ENCODE measurements around the gene THEMIS.

Gene THEMIS

GRCh38 chr6:127868338-127868737 is 32.5 kb downstream of the THEMIS start:
- TF ChIP-seq EP300 (IDR thresholded peaks at IDR 0.05; ENCODE audit: borderline replicate concordance) = no peak

- TF ChIP-seq NFIC (IDR thresholded peaks at IDR 0.05) (no peak), TAF1 (IDR thresholded peaks at IDR 0.05; ENCODE audit: low read depth) (no peak), ZBTB7A (IDR thresholded peaks at IDR 0.05; ENCODE audit: low read depth) (no peak), CREB1 (IDR thresholded peaks at IDR 0.05; ENCODE audit: low read depth) (no peak), TEAD4 (IDR thresholded peaks at IDR 0.05) (no peak)
Measured at GRCh38 chr6:127866766-127867165, 34.1 kb downstream of the THEMIS start.

GRCh38 chr6:127865108-127865507 is 35.8 kb downstream of the THEMIS start:
- TF ChIP-seq NFIC (IDR thresholded peaks at IDR 0.05) = no peak
- TF ChIP-seq MAX (IDR thresholded peaks at IDR 0.05) = no peak
- TF ChIP-seq CREB1 (IDR thresholded peaks at IDR 0.05; ENCODE audit: low read depth) = no peak
- TF ChIP-seq TAF1 (IDR thresholded peaks at IDR 0.05; ENCODE audit: low read depth) = no peak
- no peak for TF ChIP-seq REST (IDR thresholded peaks at IDR 0.05; ENCODE audit: low read depth)
- TF ChIP-seq CEBPB (IDR thresholded peaks at IDR 0.05) = no peak
- TF ChIP-seq TCF12 (IDR thresholded peaks at IDR 0.05; ENCODE audit: low read depth) = no peak
- TF ChIP-seq EP300 (IDR thresholded peaks at IDR 0.05; ENCODE audit: borderline replicate concordance) = no peak
- TF ChIP-seq, protein P1, sequence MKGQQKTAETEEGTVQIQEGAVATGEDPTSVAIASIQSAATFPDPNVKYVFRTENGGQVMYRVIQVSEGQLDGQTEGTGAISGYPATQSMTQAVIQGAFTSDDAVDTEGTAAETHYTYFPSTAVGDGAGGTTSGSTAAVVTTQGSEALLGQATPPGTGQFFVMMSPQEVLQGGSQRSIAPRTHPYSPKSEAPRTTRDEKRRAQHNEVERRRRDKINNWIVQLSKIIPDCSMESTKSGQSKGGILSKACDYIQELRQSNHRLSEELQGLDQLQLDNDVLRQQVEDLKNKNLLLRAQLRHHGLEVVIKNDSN (IDR thresholded peaks at IDR 0.05) = no peak
- no peak for TF ChIP-seq ZBTB7A (IDR thresholded peaks at IDR 0.05; ENCODE audit: low read depth)
- TF ChIP-seq TEAD4 (IDR thresholded peaks at IDR 0.05) = no peak
- no peak for TF ChIP-seq EGR1 (IDR thresholded peaks at IDR 0.05)
- no peak for TF ChIP-seq FOXM1 (IDR thresholded peaks at IDR 0.05; ENCODE audit: borderline replicate concordance, low read depth)
- no peak for TF ChIP-seq RAD21 (IDR thresholded peaks at IDR 0.05; ENCODE audit: low read depth)
- no peak for TF ChIP-seq YY1 (IDR thresholded peaks at IDR 0.05; ENCODE audit: low read depth)

DNA sequence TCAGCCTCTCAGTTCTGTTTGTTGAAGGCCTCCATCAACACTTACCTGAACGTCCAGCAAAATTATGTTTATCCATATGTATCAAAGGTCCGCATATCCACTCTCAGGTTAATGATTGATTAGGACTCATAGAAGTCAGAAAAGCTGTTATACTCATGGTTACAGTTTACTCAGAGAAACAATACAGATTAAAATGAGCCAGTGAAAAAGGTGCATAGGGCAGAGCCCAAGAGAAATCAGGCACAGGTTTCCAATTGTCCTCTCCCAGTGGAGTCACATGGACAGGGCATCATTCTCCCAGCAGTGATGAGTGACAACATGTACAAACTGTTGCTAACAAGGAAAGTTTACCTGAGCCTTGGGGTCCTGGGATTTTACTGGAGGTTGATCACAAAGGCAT is 36.2 kb downstream of the THEMIS start:
- TF ChIP-seq YY1 (IDR thresholded peaks at IDR 0.05; ENCODE audit: low read depth) (no peak), TCF12 (IDR thresholded peaks at IDR 0.05; ENCODE audit: low read depth) (no peak), REST (IDR thresholded peaks at IDR 0.05; ENCODE audit: low read depth) (no peak), CEBPB (IDR thresholded peaks at IDR 0.05) (no peak), MAX (IDR thresholded peaks at IDR 0.05) (no peak), ZBTB7A (IDR thresholded peaks at IDR 0.05; ENCODE audit: low read depth) (no peak), NFIC (IDR thresholded peaks at IDR 0.05) (no peak), FOXM1 (IDR thresholded peaks at IDR 0.05; ENCODE audit: borderline replicate concordance, low read depth) (no peak), TEAD4 (IDR thresholded peaks at IDR 0.05) (no peak), TAF1 (IDR thresholded peaks at IDR 0.05; ENCODE audit: low read depth) (no peak), RAD21 (IDR thresholded peaks at IDR 0.05; ENCODE audit: low read depth) (no peak), EGR1 (IDR thresholded peaks at IDR 0.05) (no peak), EP300 (IDR thresholded peaks at IDR 0.05; ENCODE audit: borderline replicate concordance) (no peak)
- TF ChIP-seq, protein P1 (IDR thresholded peaks at IDR 0.05) = no peak

DNA sequence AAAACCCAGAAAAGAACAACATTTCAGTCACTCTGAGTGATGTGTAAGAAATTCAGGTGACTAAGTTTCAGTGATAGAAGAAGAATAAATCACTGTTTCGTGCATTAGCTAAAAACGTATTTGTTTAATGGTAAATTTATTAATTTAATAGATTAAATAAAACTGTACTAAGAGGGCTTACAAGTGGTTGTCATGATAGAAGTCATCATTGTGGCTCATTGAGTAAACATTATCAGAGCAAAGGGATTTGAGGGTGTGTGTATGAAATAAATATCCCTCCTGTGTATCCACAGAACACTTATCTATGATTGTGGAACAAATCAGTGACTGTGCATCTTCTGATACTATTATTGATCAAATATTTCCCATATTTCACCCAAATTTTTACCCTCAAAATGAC is 40.1 kb downstream of the THEMIS start:
- no peak for TF ChIP-seq EGR1 (IDR thresholded peaks at IDR 0.05)
- no peak for TF ChIP-seq TEAD4 (IDR thresholded peaks at IDR 0.05)

DNA sequence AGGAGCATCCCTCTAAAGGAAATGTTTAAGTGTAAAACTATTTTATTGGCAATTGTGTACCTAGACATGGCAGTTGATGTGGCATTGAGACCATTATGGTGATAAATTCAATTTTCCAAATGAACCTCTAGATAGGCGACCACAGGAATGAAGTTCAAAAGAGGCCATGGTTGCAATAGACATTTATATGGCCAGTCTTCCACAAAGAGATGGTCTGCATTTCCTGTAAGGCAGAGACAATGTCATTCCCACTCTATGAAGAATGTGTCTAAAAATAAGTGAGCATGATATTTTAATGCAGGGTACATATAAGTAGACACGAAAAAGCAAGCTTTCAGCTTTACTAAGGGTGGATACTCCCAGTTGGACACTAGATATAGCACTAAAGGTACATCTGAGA is 40.9 kb downstream of the THEMIS start:
- no peak for TF ChIP-seq MAX (IDR thresholded peaks at IDR 0.05)
- no peak for TF ChIP-seq RAD21 (IDR thresholded peaks at IDR 0.05; ENCODE audit: low read depth)
- no peak for TF ChIP-seq NFIC (IDR thresholded peaks at IDR 0.05)
- TF ChIP-seq TEAD4 (IDR thresholded peaks at IDR 0.05) = no peak
- TF ChIP-seq TCF12 (IDR thresholded peaks at IDR 0.05; ENCODE audit: low read depth) = no peak
- TF ChIP-seq YY1 (IDR thresholded peaks at IDR 0.05; ENCODE audit: low read depth) = no peak
- TF ChIP-seq REST (IDR thresholded peaks at IDR 0.05; ENCODE audit: low read depth) = no peak
- no peak for TF ChIP-seq TAF1 (IDR thresholded peaks at IDR 0.05; ENCODE audit: low read depth)
- no peak for TF ChIP-seq CEBPB (IDR thresholded peaks at IDR 0.05)
- no peak for TF ChIP-seq CREB1 (IDR thresholded peaks at IDR 0.05; ENCODE audit: low read depth)
- no peak for TF ChIP-seq EP300 (IDR thresholded peaks at IDR 0.05; ENCODE audit: borderline replicate concordance)
- TF ChIP-seq, protein P1 (IDR thresholded peaks at IDR 0.05) = no peak
- no peak for TF ChIP-seq FOXM1 (IDR thresholded peaks at IDR 0.05; ENCODE audit: borderline replicate concordance, low read depth)
- no peak for TF ChIP-seq ZBTB7A (IDR thresholded peaks at IDR 0.05; ENCODE audit: low read depth)
- TF ChIP-seq EGR1 (IDR thresholded peaks at IDR 0.05) = no peak
